NCI-H82 (cell line): ENCODE data around the gene ZMYND11.

Experiments used
- DNase-seq: peaks from one replicate; lab custom pipeline; 2025; lab: John Stamatoyannopoulos, UW

Gene ZMYND11

DNA sequence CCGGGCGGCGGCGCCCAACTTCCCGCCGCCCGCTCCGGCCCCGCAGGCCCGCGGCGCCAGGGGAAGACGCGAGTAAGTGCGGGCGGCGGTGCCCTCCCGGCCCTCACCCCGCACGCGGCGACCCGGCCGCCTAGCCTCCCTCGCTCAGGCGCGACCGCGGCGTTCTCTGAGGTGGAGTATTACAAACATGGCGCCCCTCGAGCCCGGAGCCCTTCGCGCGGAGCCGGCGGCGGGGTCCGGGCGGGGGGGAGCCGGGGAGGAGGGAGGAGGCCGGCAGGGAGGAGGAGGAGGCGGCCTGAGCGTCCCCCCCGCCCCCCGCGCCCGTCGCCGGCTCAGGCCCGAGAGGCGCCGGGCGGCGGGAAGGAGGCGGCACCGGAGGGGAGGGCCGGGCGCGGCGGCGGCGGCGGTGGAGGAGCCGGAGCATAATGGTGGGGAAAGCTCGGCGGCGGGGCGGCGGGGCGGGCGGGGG, at the start of gene ZMYND11:
ZMYND11 (plus strand) TSS at position 324 of the 469 bp plus-strand sequence. CDS start 44,558 bp downstream, outside the sequence.
- DNase-seq: peak; percentile 64

DNA sequence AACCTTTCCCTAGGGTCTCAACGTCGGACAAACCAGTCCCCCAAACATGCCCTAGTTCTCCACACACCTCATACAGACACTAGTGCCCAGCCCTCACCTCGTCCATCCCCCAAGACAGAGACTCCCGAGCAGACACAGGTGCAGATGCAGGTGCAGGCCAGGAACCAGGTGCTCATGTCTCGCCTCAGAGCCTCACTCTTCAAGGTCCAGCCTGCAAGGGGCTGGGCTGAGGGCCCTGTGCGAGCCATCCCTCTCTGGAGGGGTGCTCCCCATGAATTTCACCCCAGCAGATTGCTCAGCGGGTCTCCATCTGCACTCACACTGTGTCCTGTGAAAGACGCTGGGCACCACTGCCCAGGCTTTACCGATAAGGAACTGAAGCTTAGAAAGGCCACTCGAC, 49.2 kb upstream of the ZMYND11 start:
- no peak for DNase-seq

DNA sequence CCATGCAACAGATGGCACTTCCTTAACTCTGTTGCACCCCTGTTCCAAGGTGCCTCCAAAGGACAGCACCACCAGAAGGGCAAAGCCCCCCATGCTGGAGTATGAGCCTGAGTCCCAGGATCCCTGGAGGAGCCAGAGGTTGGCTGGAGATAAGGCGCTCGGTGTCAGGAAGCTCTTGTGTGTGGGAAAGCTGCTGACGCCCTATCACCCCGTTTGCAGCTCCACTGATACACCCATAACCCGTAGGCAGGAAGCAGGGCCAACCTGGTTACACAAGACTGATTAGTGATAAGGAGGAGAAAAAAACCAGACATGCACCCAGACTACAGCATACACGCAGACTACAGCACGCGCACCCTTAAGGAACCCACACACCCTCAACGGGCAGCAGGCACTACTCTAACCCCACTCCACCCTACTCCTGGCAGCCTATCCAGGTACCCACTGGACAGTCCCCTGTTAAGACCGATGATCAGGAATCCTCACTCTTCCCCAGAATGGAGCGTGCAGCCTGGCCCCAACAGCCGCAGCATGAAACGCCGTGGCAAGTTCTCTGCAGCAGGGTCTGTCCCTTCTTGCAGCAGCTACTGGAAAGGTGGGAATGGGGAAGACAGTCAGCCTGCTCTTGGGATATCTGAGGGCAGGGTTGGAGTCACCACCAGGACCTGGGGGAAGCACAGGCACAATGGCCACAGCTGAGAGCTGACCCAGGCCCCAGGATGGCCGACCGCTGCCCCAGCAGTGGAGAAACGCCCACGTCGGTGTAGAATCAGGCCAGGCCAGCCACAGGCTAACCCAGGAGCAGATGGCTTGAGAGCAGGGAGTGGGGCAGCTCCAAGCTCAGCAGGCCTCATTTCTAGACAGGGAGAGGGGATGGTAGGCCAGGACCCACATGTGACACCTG, 47.8 kb upstream of the ZMYND11 start:
- DNase-seq: no peak

DNA sequence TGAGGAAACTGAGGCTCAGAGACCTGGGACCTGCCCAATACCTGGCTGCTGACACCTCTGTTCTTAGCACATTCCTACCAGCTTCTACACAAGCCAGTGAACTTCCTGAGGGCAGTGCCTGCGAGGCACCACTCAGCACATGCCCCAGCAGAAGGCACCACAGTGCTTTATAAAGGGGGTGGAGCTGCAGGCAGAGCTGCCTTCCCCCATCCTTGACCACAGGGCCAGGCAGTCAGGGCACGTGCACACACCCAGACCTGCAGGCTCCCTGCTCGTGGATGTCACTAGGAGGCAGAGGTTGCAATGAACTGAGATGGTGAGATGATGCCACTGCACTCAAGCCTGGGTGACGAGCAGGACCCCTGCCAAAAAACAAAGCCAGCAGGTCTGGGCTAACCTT, 47.0 kb upstream of the ZMYND11 start:
- no peak for DNase-seq

DNA sequence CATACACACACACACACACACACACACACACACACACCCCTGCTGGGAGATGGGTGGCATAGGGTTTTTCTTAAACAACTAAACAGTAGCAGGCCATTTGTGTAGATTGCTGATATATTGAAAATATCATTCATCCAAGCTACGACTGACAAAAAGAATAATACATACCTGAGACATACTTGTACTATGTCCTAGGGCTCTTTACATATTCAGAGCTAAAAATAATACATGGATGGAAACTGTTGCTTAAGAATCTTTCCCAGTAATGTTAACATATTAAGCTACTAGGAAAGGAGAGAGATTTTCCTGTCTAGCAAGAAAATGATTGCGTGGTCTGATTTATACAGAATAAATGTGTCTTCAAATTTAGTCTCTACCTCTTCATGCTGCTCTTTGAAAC, 46.0 kb upstream of the ZMYND11 start:
- no peak for DNase-seq

DNA sequence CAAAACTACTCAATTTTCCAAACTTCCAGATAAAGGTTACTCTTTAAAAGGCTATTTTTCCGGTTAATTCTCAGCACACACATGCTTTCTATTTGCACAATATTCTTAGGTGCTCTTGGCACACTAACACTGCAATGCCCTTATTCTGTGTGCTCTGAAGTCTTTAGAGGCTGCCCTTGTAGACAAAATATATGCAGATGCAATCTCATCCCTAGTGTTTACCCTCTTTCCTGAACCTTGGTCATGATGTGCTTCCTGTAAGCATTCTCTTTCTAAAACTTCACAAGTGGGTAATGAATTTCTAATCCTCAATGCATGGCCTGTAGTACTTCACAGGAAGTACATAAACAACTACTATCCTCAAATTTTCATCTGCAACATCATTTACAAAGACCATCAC, 45.1 kb upstream of the ZMYND11 start:
- no peak for DNase-seq

DNA sequence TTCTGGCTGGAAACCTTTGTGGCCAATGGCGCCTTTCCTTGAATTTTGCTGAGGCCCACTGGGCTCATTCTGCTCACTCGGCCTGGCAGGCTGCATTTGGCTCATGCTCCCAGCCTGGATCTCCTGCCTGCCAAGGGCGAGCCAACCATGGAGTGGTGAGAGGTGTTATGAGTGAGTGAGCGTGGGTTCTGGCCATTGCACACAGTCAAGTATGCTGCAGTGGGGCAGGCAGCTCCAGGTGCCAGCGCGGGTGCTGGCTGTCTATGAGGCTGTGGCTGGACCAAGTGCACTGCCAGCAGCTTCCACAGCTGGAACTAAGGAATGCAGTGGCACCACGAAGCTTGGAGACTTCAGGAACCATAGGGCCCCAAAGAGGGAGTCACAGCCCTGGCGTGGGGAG, 43.9 kb upstream of the ZMYND11 start:
- no peak for DNase-seq

DNA sequence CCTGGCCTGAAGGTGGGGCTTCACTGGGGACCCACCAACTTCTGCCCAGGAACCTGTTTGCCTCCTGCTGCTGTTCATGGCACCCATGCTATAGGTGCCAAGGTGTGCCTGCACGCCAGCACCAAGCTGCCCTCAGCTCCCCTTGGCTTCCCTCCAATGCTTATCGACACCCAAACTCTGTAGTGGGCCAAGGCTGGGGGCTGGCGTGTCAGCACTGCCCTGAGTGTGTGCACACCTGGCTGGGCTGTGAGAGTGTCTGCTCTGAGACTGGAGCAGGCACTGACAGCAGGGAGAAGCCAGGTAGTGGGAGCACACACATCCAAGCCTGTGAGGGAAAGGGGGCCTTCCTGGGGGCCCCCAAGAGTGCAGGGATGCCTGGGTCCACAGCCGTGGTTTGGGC, 43.1 kb upstream of the ZMYND11 start:
- DNase-seq: no peak

DNA sequence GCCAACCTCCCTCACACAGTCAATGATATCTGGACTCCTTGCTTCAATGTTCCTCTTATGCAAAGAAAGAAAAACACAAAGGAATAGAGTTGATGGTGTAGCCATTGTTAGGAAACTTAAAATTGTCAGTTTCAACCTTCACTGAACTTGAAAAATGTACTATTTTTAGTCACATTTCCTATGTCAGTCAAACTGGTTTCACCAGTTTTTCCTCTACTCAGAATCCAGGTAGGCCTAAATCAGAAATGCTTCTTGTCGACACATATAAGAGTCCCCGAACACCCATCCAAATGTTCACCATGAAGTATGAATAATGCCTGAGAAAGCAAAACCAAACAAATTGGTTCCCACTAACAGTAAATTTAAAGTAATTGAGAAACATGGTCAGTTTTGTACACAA, 42.4 kb upstream of the ZMYND11 start:
- no peak for DNase-seq

DNA sequence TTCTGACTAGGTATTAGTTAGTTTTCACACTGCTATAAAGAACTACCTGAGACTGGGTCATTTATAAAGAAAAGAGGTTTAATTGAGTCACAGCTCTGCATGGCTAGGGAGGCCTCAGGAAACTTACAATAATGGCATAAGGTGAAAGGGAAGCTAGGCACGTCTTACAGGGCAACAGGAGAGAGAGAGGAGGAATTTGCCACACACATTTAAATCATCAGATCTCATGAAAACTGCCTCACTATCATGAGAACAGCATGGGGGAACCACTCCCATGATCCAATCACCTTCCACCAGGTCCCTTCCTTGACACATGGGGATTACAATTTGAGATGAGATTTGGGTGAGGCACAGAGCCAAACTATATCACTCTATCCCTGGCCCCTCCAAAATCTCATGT, 40.6 kb upstream of the ZMYND11 start:
- no peak for DNase-seq

DNA sequence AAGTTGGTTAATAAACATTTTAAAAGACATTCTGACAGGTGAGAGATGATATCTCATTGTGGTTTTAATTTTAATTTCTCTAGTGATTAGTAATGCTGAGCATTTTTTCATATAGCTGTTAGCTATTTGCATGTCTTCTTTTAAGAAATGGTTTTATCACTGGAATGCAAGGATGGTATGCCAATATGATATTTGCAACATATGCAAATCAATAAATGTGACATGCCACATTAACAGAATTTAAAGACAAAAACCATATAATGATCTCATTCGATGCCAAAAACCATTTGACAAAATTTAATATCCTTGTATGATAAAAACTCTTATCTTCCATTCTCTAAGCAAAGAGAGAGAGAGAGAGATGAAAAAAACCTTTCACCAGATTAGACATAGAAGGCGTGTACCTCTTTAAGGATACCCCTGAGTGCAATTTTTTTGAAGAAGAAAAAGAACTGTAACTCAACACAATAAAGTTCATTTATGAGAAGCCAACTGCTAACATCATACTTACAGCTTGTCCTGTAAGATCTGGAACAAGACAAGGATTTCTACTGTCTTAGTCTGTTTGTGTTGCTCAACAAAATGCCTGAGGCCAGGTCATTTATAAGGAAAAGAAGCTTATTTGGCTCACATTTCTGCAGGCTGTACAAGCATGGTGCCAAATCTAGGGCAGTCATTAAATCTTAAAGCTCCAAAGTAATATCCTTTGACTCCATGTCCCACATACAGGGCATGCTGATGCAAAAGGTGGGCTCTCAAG, 39.7 kb upstream of the ZMYND11 start:
- no peak for DNase-seq

DNA sequence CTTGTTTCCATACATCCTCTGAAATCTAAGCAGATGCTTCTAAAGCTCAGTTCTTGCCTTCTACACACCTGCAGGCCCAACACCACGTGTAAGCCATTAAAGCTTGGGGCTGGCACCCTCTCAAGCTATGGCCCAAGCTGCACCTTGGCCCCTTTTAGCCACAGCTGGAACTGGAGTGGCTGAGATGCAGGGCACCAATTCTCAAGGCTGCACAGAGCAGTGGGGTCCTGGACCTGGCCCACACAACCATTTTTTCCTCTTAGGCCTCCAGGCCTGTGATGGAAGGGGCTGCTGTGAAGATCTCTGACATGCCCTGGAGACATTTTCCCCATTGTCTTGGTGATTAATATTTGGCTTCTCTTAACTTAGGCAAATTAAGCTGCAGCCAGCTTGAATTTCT, 38.8 kb upstream of the ZMYND11 start:
- DNase-seq: no peak

DNA sequence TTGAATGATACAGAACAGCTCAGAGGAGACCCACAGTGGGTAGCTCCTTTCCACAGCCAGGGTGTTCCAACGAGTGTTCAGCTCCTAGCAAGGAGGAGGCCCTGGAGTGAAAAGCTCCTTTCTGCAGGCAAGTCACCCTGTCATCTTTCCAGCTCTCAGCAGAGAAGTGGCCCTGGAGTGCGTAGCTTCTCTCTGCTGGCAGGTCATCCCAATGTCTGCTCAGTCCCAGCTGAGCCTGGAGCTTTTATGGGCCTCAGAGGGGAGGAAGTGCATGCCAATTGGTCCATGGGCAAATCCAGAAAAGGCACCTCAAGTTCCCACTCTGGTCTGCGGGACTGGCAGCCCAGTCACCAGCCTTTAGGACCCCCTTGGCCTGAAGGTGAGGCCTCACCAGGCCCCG, 30.8 kb upstream of the ZMYND11 start:
- DNase-seq: no peak

DNA sequence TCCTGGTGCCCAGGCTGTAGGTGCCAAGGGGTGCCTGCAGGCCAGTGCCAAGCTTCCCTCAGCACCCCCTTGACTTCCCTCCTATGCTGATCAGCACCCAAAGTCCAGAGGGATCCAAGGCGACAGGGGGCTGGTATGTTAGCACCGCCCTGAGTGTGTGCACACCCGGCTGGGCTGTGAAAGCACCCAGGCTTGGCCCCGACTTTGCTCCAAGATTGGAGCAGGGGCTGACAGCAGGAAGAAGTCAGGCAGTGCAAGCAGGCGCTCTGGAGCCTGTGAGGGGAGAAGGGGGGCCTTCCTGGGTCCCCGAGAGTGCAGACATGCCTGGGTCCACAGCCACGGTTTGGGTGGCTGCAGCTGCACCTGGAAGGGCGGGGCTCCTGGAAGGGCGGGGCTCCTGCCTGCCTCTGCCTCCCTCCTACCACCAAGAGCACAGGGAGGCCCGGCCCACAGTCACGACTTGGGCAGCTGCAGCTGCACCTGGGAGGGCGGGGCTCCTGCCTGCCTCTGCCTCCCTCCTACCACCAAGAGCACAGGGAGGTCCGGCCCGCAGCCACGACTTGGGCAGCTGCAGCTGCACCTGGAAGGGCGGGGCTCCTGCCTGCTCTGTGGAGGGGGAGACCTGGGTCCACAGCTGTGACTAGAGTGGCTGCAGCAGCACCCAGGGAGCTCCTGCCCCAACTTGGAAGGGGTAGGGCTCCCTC, 30.2 kb upstream of the ZMYND11 start:
- no peak for DNase-seq

DNA sequence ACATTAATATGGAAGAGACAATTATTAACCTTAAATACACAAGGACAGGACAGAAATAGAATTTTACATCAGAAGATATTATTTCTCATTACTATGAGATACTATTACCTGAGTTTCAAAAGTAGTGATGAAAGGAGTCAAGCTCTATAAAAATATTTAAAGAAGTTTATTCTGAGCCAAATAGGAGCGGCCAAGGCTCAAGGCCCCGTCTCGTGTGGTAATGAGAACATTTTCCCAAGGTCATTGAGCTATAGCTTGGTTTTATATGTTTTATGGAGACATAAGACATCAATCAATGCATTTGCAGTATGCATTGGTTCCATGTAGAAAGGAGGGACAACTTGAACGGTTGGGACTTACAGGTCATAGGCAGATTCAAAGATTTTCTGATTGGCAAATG, 29.4 kb upstream of the ZMYND11 start:
- DNase-seq: no peak

DNA sequence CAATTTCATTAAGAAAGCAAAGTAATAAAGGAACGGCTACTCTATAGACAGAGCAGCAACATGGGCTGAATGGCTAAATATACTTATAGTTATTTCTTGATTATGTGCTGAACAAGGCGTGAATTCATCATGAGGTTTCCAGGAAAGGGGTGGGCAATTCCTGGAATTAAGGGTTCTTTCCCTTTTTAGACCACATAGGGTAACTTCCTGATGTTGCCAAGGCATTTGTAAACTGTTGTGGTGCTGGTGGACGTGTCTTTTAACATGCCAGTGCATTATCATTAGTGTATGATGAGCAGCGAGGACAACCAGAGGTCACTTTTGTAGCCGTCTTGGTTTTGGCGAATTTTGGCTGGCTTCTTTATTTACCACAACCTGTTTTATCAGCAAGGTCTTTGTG, 28.5 kb upstream of the ZMYND11 start:
- no peak for DNase-seq

DNA sequence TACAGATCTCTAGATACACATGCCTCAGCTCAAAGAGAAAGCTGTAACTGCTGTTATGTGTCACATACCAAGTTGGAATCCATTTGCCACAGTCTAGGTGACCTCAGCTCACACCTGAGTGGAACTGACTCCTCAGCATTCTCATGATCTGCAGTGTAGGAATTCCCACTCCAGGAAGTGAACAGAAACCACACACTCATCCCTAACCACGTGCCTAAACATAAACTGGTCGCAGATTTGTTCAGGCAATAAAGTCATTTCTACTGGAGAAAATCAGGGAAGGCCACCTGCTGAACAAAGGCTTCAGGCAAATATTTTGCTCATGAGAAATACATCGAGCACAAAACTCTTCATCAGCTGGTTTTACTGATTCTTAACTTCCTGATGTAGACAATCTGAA, 23.0 kb upstream of the ZMYND11 start:
- no peak for DNase-seq

DNA sequence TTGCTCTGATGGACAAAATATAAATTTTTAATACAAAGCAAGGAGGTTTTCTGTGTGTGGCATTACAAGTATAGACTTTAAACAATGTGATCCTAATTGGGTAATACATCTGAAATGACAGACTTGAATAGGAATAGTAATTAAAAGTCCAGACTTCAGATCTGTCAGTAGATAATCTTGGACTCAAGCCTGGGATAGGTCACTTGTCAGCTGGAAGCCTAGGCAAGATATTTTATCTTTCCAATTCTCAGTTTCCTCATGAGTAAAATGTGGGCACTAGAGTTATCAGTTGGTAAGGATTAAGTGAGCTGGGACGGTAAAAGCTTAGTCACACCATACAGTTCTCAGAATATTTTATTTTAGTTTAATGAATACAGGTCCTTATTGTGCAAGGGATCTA, 10.4 kb upstream of the ZMYND11 start:
- DNase-seq: no peak

DNA sequence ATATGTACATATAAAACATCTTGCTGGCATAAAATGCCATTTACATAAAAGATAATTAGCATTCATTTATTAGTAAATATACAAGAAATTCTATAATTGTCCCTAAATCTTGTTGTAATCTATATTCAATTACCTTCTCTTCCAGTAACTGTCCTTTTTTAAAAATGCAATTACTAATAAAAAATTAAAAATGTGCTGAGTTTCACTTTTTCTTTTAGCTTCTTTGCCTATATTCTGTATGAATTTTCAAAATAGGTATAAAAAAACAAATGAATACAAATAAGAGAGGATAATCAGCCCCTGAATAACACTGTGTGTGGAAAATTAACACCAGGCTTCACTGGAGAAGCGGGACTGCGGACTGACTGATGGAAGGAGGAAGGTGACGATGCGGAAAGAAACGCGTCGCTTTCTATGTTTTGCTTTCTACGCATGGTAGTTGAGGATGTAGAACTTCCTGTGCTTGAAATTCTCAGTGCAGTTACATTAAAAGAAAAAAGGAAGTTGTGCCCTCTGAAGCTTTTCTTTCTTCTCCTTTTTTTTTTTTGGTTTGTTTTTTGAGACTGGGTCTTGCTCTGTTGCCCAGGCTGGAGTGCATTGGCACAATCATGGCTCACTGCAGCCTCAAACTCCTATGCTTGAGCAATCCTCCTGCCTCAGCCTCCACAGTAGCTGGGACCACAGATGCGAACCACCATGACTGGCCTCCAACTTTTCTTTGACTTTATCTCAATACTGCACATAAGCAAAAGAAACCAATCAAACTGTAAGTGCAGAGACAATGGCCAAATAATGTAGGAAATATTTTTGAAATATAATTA, 7.4 kb upstream of the ZMYND11 start:
- DNase-seq: no peak

DNA sequence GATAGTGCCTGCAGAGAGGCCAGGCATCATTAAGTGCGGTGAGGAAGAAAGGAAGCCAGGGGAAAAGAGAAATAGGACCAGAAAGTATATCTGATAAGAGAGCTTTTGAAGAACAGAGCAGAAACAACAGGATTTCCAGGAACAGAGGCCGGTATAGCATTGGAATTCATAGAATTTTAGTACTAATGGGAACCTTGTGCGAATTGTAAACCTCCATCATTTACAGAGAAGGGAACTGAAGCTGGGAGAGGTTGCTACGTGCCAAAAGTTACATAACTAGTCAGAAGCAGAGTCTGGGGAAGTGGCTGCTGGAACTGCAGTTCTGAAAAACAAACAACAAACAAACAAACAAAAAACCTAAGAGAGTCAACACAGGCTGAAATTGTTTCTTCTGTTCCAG, 5.4 kb upstream of the ZMYND11 start:
- DNase-seq: no peak
